ENCODE measurements around the gene MYLK.

Gene MYLK

GRCh38 chr3:123859177-123859576 lies 25.0 kb downstream of the MYLK start:
- TF ChIP-seq TAF1 (IDR thresholded peaks at IDR 0.05; ENCODE audit: borderline replicate concordance, insufficient read depth, low read length) (no peak), REST (IDR thresholded peaks at IDR 0.05; ENCODE audit: insufficient read depth in 1 of 2, low read depth in 2 of 2, low read length in 2 of 2) (no peak), SIN3A (IDR thresholded peaks at IDR 0.05; ENCODE audit: borderline replicate concordance, insufficient read depth, low read length) (no peak), FOXP2 (optimal IDR thresholded peaks at IDR 0.05; ENCODE audit: borderline replicate concordance, extremely low read depth, extremely low read length, insufficient read depth) (no peak), POLR2AphosphoS5 (IDR thresholded peaks at IDR 0.05; ENCODE audit: low read depth, low read length) (no peak)

- TF ChIP-seq REST (IDR thresholded peaks at IDR 0.05; ENCODE audit: insufficient read depth in 1 of 2, low read depth in 2 of 2, low read length in 2 of 2) (no peak), FOXP2 (optimal IDR thresholded peaks at IDR 0.05; ENCODE audit: borderline replicate concordance, extremely low read depth, extremely low read length, insufficient read depth) (no peak), TAF1 (IDR thresholded peaks at IDR 0.05; ENCODE audit: borderline replicate concordance, insufficient read depth, low read length) (no peak), SIN3A (IDR thresholded peaks at IDR 0.05; ENCODE audit: borderline replicate concordance, insufficient read depth, low read length) (no peak), POLR2AphosphoS5 (IDR thresholded peaks at IDR 0.05; ENCODE audit: low read depth, low read length) (no peak)
Measured at GRCh38 chr3:123854905-123855304, 29.2 kb downstream of the MYLK start.

- TF ChIP-seq POLR2AphosphoS5 (IDR thresholded peaks at IDR 0.05; ENCODE audit: low read depth, low read length) (no peak), SIN3A (IDR thresholded peaks at IDR 0.05; ENCODE audit: borderline replicate concordance, insufficient read depth, low read length) (no peak), REST (IDR thresholded peaks at IDR 0.05; ENCODE audit: insufficient read depth in 1 of 2, low read depth in 2 of 2, low read length in 2 of 2) (no peak), TAF1 (IDR thresholded peaks at IDR 0.05; ENCODE audit: borderline replicate concordance, insufficient read depth, low read length) (no peak), FOXP2 (optimal IDR thresholded peaks at IDR 0.05; ENCODE audit: borderline replicate concordance, extremely low read depth, extremely low read length, insufficient read depth) (no peak)
Measured at GRCh38 chr3:123853686-123854372, 30.3 kb downstream of the MYLK start.

GRCh38 chr3:123847209-123847608 lies 36.9 kb downstream of the MYLK start:
- no peak for TF ChIP-seq TAF1 (IDR thresholded peaks at IDR 0.05; ENCODE audit: borderline replicate concordance, insufficient read depth, low read length)

GRCh38 chr3:123843668-123844067 lies 40.5 kb downstream of the MYLK start:
- no peak for TF ChIP-seq FOXP2 (optimal IDR thresholded peaks at IDR 0.05; ENCODE audit: borderline replicate concordance, extremely low read depth, extremely low read length, insufficient read depth)
- no peak for TF ChIP-seq SIN3A (IDR thresholded peaks at IDR 0.05; ENCODE audit: borderline replicate concordance, insufficient read depth, low read length)
- no peak for TF ChIP-seq TAF1 (IDR thresholded peaks at IDR 0.05; ENCODE audit: borderline replicate concordance, insufficient read depth, low read length)
- no peak for TF ChIP-seq POLR2AphosphoS5 (IDR thresholded peaks at IDR 0.05; ENCODE audit: low read depth, low read length)
- no peak for TF ChIP-seq REST (IDR thresholded peaks at IDR 0.05; ENCODE audit: insufficient read depth in 1 of 2, low read depth in 2 of 2, low read length in 2 of 2)

Measured in PFSK-1 (cell line).